Omental fat pad (tissue), 4 donors: ENCODE data around the gene OTOF. TPM values are rescaled to one million over a fixed set of nuclear protein-coding genes. Genes with fewer than 3 reads are reported as not detected.

Source experiments
- ATAC-seq: fragments of 150-250 bp; one replicate; pipeline ENCODE4 v1.9.1; 2016; ENCODE audit warnings: mild to moderate bottlenecking, moderate library complexity; ENCODE audit not compliant: low FRiP score
- DNase-seq: peaks from one replicate; pipeline ENCODE4 v3.0.0-alpha.2; 2019; ENCODE audit warnings: low spot score
- CTCF ChIP-seq, 3 donors: fragments of 450-650 bp; IDR thresholded peaks; one replicate each; pipeline ENCODE4 v1.5.1; 2016 to 2017; ENCODE audit warnings: antibody characterized with exemption in 3 of 3, mild to moderate bottlenecking in 3 of 3, moderate library complexity in 2 of 3
- total RNA-seq, 4 donors: library from RNA; depleted of rRNA; stranded (reverse); fragments of >200 nt; gene quantifications; one replicate each; pipeline ENCODE4 v1.1.0, GENCODE V29; 2016

Gene OTOF
- total RNA-seq, 4 donors from 2014 or later: 0.06 TPM; not detected in 3

GRCh38 chr2:26514045-26514444, 36.1 kb upstream of the OTOF start:
- DNase-seq (no peak), ATAC-seq (no peak)
- TF ChIP-seq CTCF (IDR thresholded peaks at IDR 0.05): no peak

GRCh38 chr2:26513261-26513660, 35.3 kb upstream of the OTOF start:
- no peak for ATAC-seq
- no peak for DNase-seq
- TF ChIP-seq CTCF (IDR thresholded peaks at IDR 0.05): no peak

DNA sequence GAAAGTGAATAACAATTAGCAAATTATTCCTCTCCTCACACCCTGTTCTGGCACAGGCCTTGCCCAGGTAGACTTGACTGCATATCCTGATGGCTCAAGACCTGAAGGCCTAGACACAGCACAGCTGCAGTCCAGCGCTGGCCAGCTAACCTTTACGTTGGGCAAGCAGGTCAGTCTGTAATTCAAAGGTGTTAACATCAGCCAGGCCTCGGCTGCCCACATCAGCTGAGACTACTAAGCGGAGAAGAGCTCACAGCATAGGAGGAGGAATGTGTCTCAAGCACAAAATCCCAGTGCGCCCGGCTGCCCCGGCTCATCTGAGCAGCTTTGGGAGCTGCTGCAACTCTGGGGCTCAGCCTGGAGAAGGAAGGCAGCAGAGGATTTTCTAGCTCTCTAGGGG, 33.5 kb upstream of the OTOF start:
- ATAC-seq: no peak
- no peak for TF ChIP-seq CTCF (IDR thresholded peaks at IDR 0.05)
- no peak for DNase-seq

GRCh38 chr2:26510344-26510973, 32.5 kb upstream of the OTOF start:
- ATAC-seq: no peak
- no peak for TF ChIP-seq CTCF (IDR thresholded peaks at IDR 0.05)
- no peak for DNase-seq

DNA sequence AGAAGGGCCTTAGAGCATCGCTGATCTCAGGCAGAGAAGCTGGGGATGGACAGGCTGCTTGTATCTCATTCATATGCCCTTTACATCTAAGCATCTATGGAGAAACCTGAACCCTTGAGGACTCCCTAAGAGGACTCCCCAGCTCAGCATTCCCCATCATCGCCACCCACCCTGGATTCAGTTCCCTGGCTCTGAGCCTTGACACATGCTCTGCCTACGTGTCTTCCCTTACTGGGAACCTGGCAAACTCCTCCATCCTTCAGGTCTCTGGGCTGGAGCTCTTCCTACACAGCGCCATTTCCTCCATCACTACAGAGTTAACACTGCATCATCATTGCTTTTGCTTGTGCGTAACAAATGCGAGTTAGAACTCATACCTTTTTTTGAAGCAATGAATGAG, 31.2 kb upstream of the OTOF start:
- no peak for ATAC-seq
- TF ChIP-seq CTCF (IDR thresholded peaks at IDR 0.05): no peak
- DNase-seq: no peak

DNA sequence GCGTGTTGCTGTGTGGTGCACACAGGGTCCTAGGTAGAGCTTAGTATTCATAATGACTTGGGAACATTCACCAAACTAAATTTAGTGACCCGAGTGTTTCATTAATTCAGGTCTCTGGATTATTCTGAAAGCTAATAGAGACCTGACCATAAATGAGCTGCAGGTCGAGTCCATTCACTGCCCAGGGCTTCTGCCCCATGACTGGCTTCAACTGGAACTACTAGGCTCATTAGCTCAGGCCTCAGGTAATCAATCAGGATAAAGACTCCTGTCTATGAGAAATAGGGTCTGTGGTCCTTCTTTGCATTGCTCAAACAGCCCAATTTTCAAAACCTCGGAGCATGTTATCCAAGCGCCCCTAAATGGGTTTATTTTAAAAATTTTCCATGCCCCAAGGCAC, 30.0 kb upstream of the OTOF start:
- TF ChIP-seq CTCF (IDR thresholded peaks at IDR 0.05): no peak
- no peak for DNase-seq
- no peak for ATAC-seq

DNA sequence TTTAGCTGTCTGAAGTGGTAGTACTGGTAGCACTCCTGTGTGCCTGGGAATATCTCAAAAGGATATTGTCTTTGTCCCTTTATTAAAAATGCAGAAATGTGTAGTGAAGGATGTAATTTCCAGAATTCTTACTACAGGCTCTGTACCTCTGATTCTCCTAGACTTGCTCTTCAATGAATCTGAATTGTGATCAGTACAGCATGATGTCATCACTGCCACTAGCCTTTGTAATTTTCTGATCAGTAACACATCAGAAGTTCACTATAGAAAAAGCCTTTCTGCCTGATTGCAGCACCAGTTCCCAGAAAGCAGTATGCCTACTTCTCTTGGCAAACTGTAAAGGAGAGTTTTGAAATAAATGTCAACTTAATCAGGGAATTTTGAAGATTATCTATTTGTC, 29.2 kb upstream of the OTOF start:
- ATAC-seq: no peak
- TF ChIP-seq CTCF (IDR thresholded peaks at IDR 0.05): no peak
- DNase-seq: no peak
